Vagina (tissue), 2 donors: ENCODE results near the gene DCK.

Experiments used
- CTCF ChIP-seq, 3 experiments: fragments of 450-650 bp in 2 of 3; fragments of 200-600 bp in 1 of 3; sonication (generic) in 1 of 3; IDR thresholded peaks; one replicate each; pipeline ENCODE4 v1.5.1; 2017 to 2019; ENCODE audit warnings: antibody characterized with exemption in 3 of 3, mild to moderate bottlenecking in 2 of 3, moderate library complexity in 2 of 3
- POLR2A ChIP-seq, 2 donors: fragments of 450-650 bp; IDR thresholded peaks; one replicate each; pipeline ENCODE4 v1.6.1; 2017; ENCODE audit warnings: antibody characterized with exemption in 2 of 2, mild to moderate bottlenecking in 2 of 2, moderate library complexity in 2 of 2

DNA sequence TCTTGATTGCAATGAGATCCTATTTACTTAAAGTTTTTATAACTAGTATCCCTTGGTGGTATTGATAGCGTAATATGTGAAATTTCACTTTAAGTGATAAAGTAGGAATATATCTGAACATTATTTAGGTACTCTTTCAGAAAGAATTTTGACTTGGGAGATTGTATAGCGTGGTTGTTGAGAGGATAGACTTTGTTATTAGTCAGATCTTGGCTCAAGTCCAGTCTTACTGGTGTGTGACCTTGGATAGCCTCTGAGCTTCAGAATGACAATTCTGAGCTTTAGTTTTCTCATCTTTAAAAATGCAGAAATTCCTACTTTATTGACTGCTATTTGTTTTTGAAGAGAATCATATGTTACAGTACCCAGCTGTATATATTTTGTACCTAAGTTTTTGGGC is 32.6 kb downstream of the DCK start:
- no peak for TF ChIP-seq CTCF (IDR thresholded peaks at IDR 0.05)
- TF ChIP-seq POLR2A (IDR thresholded peaks at IDR 0.05): no peak
